Muscle of arm (tissue), 12 donors: ENCODE results near the gene FHOD3. TPM values are rescaled to one million over a fixed set of nuclear protein-coding genes. Genes with fewer than 3 reads are reported as not detected.
A peak's percentile ranks its signal among the peaks of the same experiment; 100 is the strongest.

ENCODE experiments used
- DNase-seq: peaks from one replicate; pipeline ENCODE4 v3.0.0-alpha.2; 2013
- polyA plus RNA-seq, 12 donors: library from polyadenylated mRNA; unstranded; fragments of 120-200 nt; gene quantifications; one replicate each; pipeline ENCODE4 v1.2.1, GENCODE V29; 2013; ENCODE audit not compliant: insufficient read length in 12 of 12

The FHOD3 gene
- polyA plus RNA-seq, 12 donors, result 25.5 to 44.0 (median 34.7) TPM; not detected in 1

DNA sequence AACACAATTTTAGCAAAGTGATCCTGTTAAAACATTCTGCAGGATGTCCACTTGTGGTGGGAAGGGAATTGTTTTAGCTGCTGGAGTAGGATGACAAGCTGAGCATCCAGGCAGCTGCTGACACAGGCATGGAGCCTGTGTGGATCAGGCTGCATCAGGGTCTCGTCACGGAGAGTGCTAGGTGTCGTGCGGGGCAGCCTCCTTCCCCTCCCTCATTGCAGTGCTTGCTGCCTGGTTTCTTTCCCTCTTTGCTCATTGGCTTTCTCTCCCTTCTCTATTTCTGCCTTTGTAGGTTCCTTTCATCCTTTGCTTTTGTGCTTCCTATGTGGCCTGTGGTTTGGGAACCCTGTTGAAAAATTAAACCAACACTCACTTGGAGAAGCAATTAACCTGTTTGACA is 358.4 kb downstream of the FHOD3 start:
- DNase-seq, result no peak

DNA sequence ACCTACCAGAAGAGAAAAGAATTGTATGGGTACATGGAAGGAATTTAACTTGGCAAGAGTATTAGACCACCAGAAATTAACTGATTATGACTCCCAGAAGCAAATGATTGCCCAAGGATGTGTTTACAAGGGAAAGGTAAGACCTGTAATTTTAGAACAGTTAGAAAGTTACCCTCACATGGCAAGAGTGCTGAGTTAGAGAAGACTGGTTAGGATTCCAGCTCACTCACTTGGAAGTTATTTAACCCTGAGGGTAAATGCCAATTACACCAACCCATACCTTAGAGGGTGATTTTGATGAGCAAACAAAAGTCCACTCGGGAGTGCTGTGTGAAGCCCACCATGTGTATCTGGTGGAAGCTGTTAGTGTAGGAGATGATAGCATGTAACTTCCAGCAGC is 361.1 kb downstream of the FHOD3 start:
- DNase-seq, result no peak

DNA sequence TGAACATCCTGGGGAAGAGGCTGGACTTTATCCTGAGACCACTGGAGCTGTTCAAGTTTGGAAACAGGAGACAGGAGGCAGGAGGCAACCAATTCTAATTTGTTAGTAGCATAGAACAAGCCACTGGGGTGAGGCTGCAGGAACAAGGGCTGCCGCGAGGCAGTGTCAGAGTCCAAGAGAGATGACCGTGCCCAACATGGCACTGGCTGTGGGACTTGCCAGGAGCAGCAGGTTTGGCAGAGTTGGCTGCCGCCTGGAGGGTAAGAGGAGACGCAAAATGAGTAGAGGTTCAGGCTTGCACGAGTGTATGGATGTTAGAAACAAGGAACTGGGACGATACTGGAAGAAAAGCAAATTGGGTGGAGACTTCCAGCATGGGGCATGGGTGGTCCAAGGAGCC is 362.8 kb downstream of the FHOD3 start:
- no peak for DNase-seq

DNA sequence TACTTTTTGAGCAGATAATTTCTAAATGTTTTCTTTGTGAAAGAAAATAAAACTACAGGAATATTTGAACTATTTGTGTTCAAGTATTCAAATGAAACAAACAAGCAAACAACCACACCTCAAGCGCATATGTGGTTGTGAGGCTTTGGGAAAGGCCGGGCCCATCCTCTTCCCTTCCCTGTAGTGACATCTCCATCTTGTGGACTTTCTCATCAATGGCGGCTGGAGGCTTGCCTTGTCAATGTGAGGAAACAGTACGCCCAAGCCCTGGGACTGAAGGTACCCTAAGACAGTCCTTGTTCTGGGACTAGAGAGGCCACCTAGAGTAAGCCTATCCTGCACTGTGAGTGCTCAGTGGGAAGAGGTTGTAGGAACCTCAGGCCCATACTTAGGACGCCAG is 364.5 kb downstream of the FHOD3 start:
- DNase-seq, result no peak

DNA sequence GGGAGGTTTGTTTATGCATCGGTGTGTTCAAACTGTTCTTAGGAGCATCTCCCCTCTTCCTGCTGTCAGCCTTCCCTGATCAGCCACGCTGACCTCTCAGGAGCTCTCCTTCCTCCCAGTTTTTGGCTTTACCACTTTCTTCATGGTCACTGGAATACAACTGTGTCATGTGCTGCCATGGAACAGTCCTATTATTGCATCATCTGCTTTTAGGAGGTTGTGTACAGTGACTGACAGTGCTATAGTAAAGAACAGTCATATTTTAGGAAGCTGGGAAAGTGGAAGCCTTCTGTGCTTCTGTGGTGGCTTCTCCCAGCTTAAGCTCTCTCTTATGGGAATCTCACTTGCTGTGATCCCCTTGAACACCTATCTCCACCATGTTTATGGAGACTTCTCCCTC is 365.8 kb downstream of the FHOD3 start:
- no peak for DNase-seq

DNA sequence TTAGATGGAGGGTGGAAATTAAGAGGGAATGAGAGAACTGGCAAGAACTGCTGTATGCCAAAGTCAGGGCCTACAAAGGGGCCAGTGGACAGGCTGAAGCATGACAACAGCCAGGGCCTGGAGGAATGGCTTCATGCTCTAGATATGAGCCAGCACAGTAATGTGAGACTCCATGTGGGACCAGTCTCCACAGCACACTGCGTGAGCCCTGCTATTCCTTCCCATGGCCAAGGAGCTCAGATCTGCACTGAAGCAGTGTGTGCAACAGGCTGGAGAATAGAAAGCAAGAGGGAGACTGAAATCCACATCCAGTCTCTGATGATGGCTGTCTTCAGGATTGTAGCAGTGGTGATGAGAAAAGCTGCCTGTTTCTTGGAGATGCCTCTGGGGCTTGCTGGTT is 368.4 kb downstream of the FHOD3 start:
- no peak for DNase-seq

DNA sequence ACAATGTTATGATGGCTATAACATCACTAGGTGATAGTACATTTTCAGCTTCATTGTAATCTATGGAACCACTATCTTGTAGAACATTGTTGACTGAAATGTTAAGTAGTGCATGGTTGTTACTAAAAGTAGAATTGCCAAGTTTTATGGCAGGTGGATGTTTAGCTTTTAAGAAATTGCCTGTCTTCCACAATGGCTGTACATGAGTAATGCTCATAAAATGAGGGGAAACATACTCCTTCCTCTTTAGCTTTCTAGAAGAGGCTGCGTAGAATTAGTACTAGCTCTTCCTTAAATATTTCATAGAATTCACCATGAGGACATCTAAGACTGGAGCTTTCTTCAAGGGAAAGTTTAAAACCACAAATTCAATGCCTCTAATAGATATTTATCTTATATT is 370.3 kb downstream of the FHOD3 start:
- no peak for DNase-seq

DNA sequence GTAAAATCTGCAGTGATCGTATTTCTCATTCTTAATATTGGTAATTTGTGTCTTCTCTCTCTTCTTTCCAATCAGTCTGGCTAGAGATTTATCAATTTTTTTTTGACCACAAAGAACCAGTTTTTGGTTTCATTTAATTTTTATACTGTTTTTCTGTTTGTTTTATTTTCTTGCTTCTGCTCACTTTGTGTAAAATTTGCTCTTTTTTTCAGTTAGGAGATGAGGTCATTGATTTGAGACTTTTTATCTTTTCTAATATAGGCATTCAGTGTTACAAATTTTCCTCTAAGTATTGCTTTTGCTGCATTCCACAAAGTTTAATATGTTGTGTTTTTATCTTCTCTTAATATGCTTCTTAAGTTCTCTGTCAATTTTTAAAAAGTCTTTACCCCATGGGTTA is 370.8 kb downstream of the FHOD3 start:
- DNase-seq, result no peak

DNA sequence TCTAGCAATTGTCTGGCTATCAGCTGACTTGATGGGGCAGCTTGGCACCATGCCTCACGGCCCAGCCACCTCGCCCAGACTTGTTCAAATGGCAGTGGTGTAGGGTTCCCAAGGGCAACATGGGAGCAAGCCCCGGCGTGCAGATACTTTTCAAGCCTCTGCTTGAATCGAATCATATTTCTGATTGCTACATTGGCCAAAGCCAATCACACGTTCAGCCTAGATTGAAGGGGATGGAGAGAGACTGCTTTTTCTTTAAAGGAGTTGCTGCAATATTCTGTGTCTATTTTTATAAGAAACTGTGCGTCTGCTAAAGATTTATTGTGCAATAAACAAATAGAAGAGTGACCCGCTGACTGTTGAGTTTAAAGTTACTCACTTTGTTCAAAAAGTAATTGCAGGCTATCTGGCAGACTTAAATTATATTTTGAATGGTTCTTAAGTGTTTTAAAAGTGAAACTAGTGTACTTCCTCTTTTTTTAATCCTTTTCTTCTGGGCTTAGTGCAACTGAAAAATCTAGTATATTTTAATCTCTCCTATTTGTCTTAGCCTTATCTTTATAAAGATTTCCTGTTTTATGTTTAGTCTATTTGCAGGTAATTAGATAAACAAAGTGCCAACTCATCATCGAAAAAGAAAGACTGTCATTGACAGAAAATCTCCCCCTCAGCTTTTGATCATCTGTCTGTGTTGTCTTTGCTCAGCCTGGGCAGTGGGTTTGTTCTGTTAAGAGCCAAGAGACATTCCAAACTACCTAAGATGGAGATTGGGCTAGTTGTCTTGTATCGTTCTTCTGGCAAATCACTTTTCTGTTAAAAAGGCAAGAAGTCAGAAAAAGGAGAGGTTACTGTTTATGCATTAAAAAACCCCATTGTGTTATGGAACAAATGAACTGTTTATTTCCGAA is 375.2 kb downstream of the FHOD3 start:
- no peak for DNase-seq

DNA sequence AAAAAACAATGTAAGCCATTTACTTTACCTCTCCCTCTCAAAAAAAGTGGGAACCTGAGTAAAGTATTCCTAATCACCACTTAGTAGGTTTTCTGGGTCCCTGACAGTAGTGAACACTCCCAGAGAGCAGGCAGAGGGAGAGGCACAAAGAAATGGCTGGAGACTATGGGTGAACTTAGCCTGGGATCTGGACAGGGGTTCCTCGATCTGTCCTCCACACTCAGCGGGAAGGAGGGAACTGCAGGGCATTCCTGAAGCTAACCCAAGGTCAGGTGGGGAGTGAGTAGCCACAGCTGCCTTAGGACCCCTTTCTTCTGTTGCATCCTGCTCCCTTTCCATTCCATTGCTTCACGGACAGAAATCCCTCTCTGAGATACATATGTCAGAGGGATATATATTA is 375.9 kb downstream of the FHOD3 start:
- DNase-seq, result no peak

DNA sequence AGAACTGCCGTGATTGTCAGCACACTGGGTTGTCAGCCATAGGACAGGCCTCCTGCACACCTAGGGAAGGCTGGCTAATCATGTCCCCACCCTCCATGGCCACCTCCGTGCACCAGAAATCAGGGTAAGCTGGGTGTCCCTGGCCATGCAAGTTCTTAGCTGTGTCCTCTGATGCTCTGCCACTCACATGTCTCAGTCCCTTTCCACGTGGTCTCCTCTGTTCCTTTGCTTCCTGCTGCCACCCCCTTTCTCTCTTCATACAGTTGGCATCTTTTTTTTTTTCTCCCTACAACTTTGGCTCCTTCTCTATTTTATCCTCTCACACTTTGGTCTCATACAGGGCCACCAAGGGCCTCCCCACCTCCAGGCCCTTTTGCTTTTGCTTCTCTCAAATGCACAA is 377.6 kb downstream of the FHOD3 start:
- no peak for DNase-seq

DNA sequence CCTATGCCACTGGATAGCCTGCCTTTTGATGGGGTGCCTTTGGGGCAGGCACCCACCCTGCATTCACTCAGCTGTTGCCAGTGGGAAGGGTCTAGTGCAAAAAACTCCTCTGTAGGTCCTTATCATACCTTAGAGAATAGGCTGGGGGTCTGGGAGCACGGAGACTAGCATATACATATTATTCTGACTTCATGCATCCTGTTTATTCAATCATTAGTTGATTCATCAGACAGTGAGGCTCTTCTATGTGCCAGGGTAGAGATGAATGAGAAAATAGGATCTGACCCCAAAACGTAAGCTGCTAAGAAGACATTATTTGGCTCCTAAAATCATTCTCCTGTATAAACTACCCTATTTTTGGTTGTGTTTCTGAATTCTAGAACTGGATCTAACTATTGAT is 378.0 kb downstream of the FHOD3 start:
- DNase-seq, result no peak

DNA sequence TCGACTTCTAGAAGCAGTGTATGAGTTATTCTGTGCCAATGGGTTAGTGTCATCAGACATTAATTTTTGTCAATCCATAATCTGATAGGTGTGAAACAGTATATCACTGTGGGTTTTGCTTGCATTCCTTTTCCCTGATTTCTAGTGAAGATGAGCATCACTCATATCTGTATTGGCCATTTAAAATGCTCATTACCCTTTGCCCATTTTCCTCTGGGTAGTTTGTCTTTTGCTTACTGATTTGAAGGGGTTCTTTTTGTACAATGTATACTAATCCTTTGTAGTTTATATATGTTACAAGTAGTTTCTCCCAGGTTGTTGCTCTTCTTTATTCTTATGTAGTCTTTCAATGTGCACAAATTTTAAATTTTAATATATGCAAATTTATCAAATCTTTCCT is 379.1 kb downstream of the FHOD3 start:
- no peak for DNase-seq

DNA sequence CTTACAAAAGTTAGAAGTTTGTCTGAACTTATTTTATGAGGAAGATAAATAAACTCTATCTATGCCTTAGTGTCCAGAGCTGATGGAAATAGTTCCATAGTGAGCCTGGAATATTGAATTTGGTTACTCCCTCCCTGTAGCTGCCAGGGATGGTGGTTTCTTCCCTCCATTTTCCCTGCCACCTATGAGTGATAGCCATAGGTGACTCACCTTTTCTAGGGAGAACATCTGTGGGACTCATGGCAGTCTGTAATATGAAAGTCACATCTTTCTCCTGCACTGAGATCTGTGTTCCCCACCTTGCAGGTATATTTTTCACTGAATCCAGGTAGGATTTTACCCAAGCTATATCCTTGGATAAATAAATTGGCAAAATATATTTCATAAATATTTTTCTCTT is 382.5 kb downstream of the FHOD3 start:
- no peak for DNase-seq

DNA sequence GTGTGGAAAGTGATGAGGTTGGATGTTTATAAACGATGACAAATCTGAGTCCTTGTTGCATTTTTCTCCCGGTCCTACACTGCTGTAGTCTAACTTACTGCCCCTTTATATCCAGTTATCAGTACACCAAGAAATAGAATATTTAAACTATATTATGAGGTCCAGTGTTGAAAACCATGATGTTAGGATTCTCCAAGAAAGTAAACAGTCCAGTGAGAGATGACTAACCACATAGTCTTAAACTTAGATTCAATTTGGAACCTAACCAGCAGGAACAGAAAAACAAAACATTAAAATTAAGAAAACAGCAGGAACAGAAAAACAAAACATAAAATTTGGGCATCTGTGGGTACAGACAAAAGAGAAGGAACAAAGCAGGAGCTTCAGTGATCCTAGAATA is 388.1 kb downstream of the FHOD3 start:
- no peak for DNase-seq

DNA sequence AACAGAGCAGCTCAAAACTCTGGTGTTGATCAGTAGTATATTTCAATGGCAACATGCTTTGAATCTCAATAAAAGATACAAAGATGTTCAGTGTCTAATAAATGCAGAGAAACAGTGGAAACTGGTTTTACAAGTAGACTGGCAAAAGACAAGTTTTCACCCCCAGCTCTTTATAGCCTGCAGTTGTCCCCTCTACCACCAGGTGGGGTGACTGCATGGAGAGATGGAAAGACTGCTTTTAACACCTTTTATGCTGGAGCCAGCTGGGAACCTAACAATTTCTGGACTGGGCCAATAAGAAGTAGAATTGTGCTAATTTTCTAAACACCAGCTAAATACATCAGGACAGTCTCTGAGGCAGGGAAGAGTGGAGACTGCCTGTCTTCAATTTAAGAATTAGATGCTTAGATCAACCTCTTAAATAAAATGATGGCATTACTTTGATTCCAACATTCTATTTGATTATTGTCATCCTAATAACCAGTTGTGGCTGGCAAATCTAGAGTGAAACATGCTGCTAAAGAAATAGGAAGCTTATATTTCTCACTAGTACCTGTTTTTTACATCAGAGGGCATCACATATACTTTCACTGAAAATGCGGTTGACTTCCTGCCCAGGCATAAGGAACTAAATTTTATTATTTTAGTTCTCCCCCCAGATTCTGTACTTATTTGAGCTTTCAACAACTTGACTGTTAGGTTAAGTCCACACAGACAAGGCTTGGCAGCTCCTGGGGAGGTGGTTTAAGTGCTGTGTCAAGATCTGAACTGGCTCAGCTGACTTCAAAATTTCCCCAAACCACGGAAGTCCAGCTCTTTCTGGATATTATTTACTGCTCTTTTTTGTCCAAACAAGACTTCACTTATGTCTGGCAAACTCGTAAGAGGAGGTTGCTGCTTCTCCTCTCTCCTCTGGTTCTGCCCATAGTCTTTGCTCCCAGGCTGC is 390.8 kb downstream of the FHOD3 start:
- DNase-seq, result peak; percentile 76

DNA sequence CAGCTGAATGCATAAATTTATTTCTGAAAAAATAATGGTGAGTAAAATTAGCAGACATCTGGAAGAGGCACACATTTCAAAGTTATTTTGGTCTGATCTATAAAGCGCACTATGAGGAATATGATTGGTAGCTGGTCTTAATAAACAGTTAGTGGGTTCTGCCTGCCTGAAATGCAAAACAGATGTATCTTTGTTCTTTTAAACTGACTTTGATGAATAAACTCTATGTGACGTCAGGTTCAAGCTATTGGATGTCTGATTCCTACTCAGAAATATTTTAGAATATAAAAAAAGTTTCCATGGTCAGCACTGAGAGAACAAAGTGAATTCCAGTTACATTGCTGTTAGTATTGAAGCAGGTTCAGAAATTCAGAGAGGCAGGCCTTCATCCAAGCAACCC is 394.9 kb downstream of the FHOD3 start:
- peak; percentile 46 for DNase-seq

DNA sequence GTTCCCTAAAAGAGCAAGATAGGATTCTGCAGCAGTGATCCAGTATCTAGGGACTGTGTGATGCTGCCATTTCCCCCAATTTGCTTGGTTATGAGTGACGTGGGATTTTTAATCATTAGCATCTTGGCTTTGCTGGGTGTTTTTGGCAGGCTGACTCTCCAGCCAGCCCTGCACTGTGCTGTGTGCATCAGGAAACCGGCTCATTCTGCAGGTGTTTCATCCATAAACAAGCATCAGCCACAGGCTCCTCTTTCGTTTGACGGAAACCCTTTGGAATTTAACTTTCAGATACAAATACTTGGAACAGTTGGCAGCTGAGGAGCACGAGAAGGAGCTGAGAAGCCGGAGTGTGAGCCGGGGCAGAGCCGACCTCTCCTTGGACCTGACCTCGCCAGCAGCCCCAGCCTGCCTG is 395.4 kb downstream of the FHOD3 start:
- no peak for DNase-seq

DNA sequence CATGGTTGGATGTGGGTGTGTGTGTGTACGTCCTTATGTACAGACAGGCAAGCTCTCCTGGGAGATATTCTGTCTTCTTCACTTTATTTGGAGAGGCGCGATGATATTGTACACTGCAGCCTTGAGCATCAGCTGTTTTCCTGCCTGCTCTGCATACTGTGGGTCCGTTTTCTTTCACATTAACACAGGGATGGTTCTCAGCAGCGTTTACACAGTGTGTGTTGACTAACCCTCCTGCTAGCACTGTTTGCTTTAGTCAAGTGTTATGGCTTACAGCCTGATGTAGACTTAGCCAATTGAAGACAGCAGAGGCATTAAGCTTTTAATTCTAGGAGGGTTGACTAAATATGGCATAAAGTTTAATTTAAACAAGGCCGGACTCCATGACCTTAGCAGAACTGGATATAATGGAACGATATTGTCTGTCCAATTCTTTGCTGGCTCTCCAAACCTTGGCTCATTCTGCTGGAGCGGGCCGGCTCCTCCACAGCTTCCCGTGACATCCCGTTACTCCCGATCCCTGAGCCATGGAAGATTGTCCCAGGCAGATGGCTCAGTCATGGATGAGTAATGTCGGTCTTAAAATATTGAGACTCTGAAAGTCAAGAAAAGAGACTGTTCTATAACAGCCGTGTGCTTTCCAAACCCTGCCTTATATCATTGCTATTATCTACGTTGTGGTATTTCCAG is 396.6 kb downstream of the FHOD3 start:
- DNase-seq, result peak; percentile 65

DNA sequence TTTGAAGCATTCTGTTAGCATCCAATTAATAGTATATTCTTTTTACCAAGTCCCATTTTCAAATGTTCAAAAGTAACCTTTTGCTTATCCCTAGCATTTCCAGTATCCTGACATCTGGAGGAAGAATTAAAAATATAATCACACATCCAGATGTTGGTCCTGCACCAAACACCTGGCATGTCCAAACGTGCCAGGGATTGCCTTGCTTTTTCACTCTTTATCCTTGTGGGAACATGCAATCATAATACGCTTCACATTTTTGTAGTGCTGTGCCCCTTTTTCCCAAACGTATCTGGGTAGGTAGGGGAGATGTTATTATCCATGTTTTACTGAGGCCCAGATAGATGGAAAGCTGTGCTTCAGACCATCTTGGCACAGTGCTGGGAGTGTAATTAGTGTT is 398.3 kb downstream of the FHOD3 start:
- DNase-seq, result no peak

DNA sequence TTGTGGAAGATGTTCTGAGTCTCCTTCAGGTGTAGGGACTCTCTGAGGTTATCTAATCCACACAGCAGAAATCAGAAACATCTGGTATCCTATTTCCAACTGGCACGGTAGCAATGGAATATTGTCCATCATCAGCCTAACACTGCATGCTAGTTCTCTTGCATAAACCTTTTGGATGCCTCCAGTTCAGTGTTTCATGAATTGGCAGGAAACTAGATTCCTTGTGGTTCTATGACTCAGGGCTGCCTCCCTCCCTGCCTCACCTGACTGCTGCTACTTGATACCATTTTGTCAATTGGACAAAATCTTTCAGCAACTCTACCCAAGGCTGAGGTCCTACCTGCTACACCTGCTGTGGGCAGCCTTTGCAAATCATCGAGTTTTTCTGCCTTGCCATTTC is 400.4 kb downstream of the FHOD3 start:
- no peak for DNase-seq

DNA sequence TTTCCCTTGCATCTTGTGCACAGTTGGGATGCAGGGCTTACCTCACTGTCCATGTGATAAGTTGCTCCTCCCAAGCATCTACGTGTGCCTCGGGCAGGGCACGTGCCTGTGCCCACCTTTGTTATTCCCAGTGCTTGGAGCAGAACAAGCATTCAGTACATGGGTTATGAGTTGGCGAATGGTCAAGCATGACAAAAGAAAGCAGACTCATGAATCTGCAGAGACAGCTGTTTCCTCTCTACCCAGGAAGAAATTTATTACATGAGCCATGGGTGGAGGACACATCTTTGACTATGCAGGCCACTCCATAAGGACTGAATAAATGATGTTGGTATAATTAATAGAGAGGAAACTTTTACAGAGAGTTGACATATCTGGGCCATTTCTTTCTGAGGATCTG is 403.4 kb downstream of the FHOD3 start:
- no peak for DNase-seq
